T-cell (primary cell): ENCODE measurements around the gene TEKT2. TPM values are rescaled to one million over a fixed set of nuclear protein-coding genes. Genes with fewer than 3 reads are reported as not detected.

Experiments
- ATAC-seq, 4 experiments: fragments of 200-7000 bp in 3 of 4; fragments of 150-1000 bp in 1 of 4; cut with Tn5 transposase; replicated peaks in 1 of 4; 1 replicate in 3 of 4; 2 replicates in 1 of 4; pipeline ENCODE4 v1.10.0; 2021; ENCODE audit warnings: moderate library complexity in 3 of 4, mild to moderate bottlenecking in 2 of 4, moderate number of reproducible peaks in 1 of 4
- CTCF ChIA-PET, 2 donors: fragments of 300-600 bp; sonication (Branson Sonifier 250); formaldehyde crosslinking; loops; one replicate each; lab custom pipeline; 2022; ENCODE audit warnings: antibody characterized with exemption in 2 of 2; lab: Charles Lee
- POLR2A ChIA-PET, 2 donors: fragments of 300-600 bp; sonication (Branson Sonifier 250); formaldehyde crosslinking; loops; one replicate each; lab custom pipeline; 2022; ENCODE audit warnings: antibody characterized with exemption in 2 of 2; lab: Charles Lee
- DNase-seq, 35 experiments: peaks; one replicate each; pipeline versions ENCODE4 v3.0.0 to v3.0.0-alpha.2; 2013 to 2023
- H3K27ac ChIP-seq: one replicate; pipeline ENCODE4 v1.5.1; 2013; ENCODE audit warnings: low read length
- H3K27me3 ChIP-seq, 2 experiments: replicated peaks in 1 of 2; 1 replicate in 1 of 2; 2 replicates in 1 of 2; pipeline versions ENCODE4 v1.6.1 to v1.7.0; 2013; ENCODE audit warnings: low read length in 1 of 2, mixed read lengths in 1 of 2; ENCODE audit not compliant: control insufficient read depth in 2 of 2, insufficient read depth in 2 of 2; ENCODE audit errors: extremely low read depth in 1 of 2
- H3K36me3 ChIP-seq, 2 donors: 1 replicate in 1 of 2; 2 replicates in 1 of 2; pipeline versions ENCODE4 v1.6.1 to v1.7.0; 2013; ENCODE audit warnings: low read length in 1 of 2; ENCODE audit not compliant: control insufficient read depth in 2 of 2, insufficient read depth in 1 of 2; ENCODE audit errors: extremely low read depth in 1 of 2
- H3K4me1 ChIP-seq, 2 experiments: 1 replicate in 1 of 2; 2 replicates in 1 of 2; pipeline versions ENCODE4 v1.6.1 to v1.7.0; 2013; ENCODE audit warnings: low read length in 2 of 2, mixed read lengths in 1 of 2; ENCODE audit not compliant: insufficient read depth in 2 of 2, control insufficient read depth in 1 of 2; ENCODE audit errors: extremely low read depth in 1 of 2
- H3K4me3 ChIP-seq, 2 donors: 1 replicate in 1 of 2; 2 replicates in 1 of 2; pipeline versions ENCODE4 v1.5.1 to v1.7.0; 2013; ENCODE audit warnings: mild to moderate bottlenecking in 2 of 2, low read length in 1 of 2, moderate library complexity in 1 of 2; ENCODE audit not compliant: control insufficient read depth in 1 of 2; ENCODE audit errors: extremely low read depth in 1 of 2
- H3K9me3 ChIP-seq: 2 replicates; pipeline ENCODE4 v1.7.0; 2013
- H3K27ac Mint-ChIP-seq, 2 donors: one replicate each; pipeline ENCODE4 v1.8.0; 2020 to 2021; ENCODE audit warnings: mild to moderate bottlenecking in 2 of 2, mixed read lengths in 2 of 2
- H3K27me3 Mint-ChIP-seq, 2 donors: one replicate each; pipeline ENCODE4 v1.8.0; 2021 to 2022; ENCODE audit warnings: mixed read lengths in 2 of 2
- H3K36me3 Mint-ChIP-seq: one replicate; pipeline ENCODE4 v1.8.0; 2021; ENCODE audit warnings: mixed read lengths
- H3K4me1 Mint-ChIP-seq, 3 donors: one replicate each; pipeline ENCODE4 v1.8.0; 2020 to 2022; ENCODE audit warnings: mixed read lengths in 3 of 3, mild to moderate bottlenecking in 1 of 3
- H3K4me3 Mint-ChIP-seq, 3 donors: one replicate each; pipeline ENCODE4 v1.8.0; 2020 to 2022; ENCODE audit warnings: mild to moderate bottlenecking in 3 of 3, mixed read lengths in 3 of 3, moderate library complexity in 3 of 3
- H3K9me3 Mint-ChIP-seq, 3 donors: one replicate each; pipeline ENCODE4 v1.8.0; 2020 to 2022; ENCODE audit warnings: mixed read lengths in 3 of 3
- WGBS: methylation state at CpG from one replicate; pipeline ENCODE4 v1.1.5; 2013; ENCODE audit warnings: missing lambda C conversion rate; ENCODE audit not compliant: insufficient coverage; 5-methylcytosine and 5-hydroxymethylcytosine counted together
- total RNA-seq, 35 experiments: library from RNA in 6 of 35; stranded (reverse) in 6 of 35; fragments of 120-200 nt in 1 of 35; gene quantifications; one replicate each; pipeline versions ENCODE4 v1.2.1 to v1.2.4 and lab custom pipeline; 2013 to 2026

Gene TEKT2
- total RNA-seq, 5 donors from 2014 or later (not counting 1 experiment from before 2014, with no cell fraction given), result 0.18 TPM; not detected in 4

DNA sequence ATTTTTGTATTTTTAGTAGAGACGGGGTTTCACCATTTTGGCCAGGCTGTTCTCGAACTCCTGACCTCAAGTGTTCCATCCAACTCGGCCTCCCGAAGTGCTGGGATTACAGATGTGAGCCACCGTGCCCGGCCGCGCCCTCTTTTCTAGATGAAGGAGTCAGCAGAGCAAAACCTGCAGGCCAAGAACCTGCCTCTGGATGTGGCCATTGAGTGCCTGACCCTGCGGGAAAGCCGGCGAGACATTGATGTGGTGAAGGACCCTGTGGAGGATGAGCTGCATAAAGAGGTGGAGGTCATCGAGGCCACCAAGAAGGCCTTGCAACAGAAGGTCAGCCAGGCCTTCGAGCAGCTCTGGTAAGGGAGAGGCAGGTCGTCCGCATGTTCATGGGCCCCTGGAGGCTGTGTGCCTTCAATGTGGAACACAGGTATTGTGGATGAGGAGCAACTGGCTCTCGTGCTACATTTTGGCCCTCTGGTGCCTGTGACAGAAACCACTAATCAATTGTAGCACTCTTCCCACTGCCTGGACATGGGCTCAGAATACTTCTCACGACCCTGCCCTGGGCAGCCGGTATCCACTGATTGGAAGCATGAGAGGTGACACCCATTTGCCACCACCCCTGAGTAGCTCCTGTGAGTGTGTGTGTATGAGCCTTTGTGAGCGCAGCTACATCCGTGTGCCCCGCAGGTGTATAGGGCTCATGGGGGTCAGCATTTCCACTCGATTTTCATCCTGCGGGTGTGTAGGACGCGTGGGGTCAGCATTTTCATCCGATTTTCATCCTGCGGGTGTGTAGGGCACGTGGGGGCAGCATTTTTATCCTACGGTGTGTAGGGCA, 2.0 kb downstream of the TEKT2 start:
- H3K4me1 Mint-ChIP-seq, result peaks cover 17 to 21% (median 21%) of the 10 kb centered on the region in 3 donors
- H3K36me3 Mint-ChIP-seq, result no peaks in the 10 kb centered on the region
- Histone ChIP-seq H3K27me3 (peaks cover 0 to 56% of the 10 kb centered on the region in 2 experiments), H3K9me3 (no peaks in the 10 kb centered on the region), H3K4me1 (peaks cover 8 to 32% of the 10 kb centered on the region in 2 experiments), H3K36me3 (no peaks in the 10 kb centered on the region), H3K27ac (no peak overlapping the region), H3K4me3 (no peak overlapping the region)
- ATAC-seq (no peak), DNase-seq (no peak)
- 88% methylated on average over 19 of the region's 29 CpGs for WGBS
- no peak overlapping the region for H3K27ac Mint-ChIP-seq
- ChIA-PET POLR2A (no interaction called here), CTCF (interaction anchor here in 1 of 2 donors (0.5 kb wide), 1 partner anchor 61 kb away, joined by 12 read pairs; no protein-coding TSS in a partner anchor)
- H3K9me3 Mint-ChIP-seq, result no peaks in the 10 kb centered on the region
- H3K4me3 Mint-ChIP-seq, result no peak overlapping the region
- peaks cover 23 to 43% of the 10 kb centered on the region in 2 donors for H3K27me3 Mint-ChIP-seq

GRCh38 chr1:36086529-36087232, 2.8 kb downstream of the TEKT2 start:
- DNase-seq, result no peak
- POLR2A ChIA-PET, result no interaction called here
- no peak overlapping the region for H3K27ac Mint-ChIP-seq

DNA sequence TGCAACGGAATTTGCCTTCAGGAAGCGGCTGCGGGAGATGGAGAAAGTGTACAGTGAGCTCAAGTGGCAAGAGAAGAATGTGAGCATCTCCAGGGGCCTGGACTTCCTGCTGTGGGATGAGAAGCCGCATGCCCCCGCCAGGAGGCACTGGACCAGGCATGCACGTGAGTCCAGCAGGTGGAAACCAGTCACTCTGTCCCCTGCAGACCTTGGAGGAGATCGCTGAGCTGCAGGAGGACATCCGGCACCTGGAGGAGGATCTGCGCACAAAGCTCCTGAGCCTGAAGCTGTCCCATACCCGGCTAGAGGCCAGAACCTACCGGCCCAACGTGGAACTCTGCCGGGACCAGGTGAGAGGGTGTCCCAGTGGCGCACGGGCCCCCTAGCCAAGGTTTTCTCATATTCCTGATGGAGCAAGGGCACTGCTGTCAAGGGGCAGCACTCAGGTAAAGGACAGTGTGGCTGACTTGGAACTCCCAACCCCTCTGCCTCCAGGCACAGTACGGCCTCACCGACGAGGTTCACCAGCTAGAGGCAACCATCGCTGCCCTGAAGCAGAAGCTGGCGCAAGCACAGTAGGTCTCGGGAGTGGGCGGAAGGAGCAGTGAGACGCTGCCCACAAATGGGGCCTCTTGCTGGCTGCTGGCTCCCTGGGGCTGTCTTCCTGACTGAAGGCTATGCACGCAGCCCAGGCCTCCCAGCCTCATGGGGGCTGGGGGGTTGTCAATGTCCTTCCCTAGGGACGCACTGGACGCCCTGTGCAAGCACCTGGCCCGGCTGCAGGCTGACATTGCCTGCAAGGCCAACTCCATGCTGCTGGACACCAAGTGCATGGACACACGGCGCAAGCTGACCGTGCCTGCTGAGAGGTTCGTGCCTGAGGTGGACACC, 3.6 kb downstream of the TEKT2 start:
- Mint-ChIP-seq H3K27ac (no peak overlapping the region), H3K4me1 (peaks cover 22 to 31% (median 29%) of the 10 kb centered on the region in 3 donors), H3K36me3 (peaks cover 5% of the 10 kb centered on the region), H3K4me3 (peak overlapping the region; percentile 48 to 86 (median 79)), H3K27me3 (peaks cover 15 to 32% of the 10 kb centered on the region in 2 donors), H3K9me3 (no peaks in the 10 kb centered on the region)
- ChIA-PET CTCF (interaction anchor here in 1 of 2 donors (0.7 kb wide), 1 partner anchor 53 kb away, joined by 5 read pairs; no protein-coding TSS in a partner anchor), POLR2A (no interaction called here)
- Histone ChIP-seq H3K27ac (no peak overlapping the region), H3K36me3 (peaks cover 3 to 15% of the 10 kb centered on the region in 2 donors), H3K27me3 (peaks cover 0 to 51% of the 10 kb centered on the region in 2 experiments), H3K4me1 (peaks cover 8 to 42% of the 10 kb centered on the region in 2 experiments), H3K9me3 (no peaks in the 10 kb centered on the region), H3K4me3 (no peak overlapping the region)
- DNase-seq (no peak), ATAC-seq (no peak)
- WGBS, result 91% methylated on average over 31 of the region's 31 CpGs

More at GRCh38 chr1:36086529-36087232, 2.8 kb downstream of the TEKT2 start:
- Histone ChIP-seq H3K9me3 (no peaks in the 10 kb centered on the region), H3K36me3 (peaks cover 3 to 7% of the 10 kb centered on the region in 2 donors), H3K4me3 (no peak overlapping the region), H3K27ac (no peak overlapping the region), H3K27me3 (peaks cover 0 to 56% of the 10 kb centered on the region in 2 experiments), H3K4me1 (peaks cover 8 to 39% of the 10 kb centered on the region in 2 experiments)
- CTCF ChIA-PET, result interaction anchor here in 1 of 2 donors (0.6 kb wide), 1 partner anchor 12 kb away, joined by 3 read pairs; no protein-coding TSS in a partner anchor
- Mint-ChIP-seq H3K27me3 (peaks cover 23 to 39% of the 10 kb centered on the region in 2 donors), H3K9me3 (no peaks in the 10 kb centered on the region), H3K4me1 (peaks cover 22 to 28% (median 23%) of the 10 kb centered on the region in 3 donors), H3K4me3 (peak overlapping the region; percentile 48 to 63 (median 61)), H3K36me3 (no peaks in the 10 kb centered on the region)
- no peak for ATAC-seq
- 94% methylated on average over 6 of the region's 12 CpGs for WGBS

DNA sequence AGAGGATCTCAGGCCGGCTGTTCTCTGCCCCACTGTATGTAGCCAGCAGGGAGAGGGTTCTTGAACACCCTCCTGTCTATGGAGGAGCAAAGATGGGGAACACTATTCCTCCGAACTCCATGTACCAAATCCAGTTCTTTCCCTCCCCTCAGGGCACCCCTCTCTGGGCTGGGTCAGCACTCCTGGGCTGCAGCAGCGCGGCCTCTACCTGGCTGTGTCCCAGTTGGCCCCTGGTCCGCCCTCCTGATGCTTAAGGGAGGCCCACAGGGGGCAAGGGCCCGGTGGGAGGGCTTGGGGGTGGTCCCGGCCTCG, 4.3 kb downstream of the TEKT2 start:
- H3K27me3 Mint-ChIP-seq, result peaks cover 12 to 29% of the 10 kb centered on the region in 2 donors
- H3K4me1 Mint-ChIP-seq, result peaks cover 22 to 32% (median 30%) of the 10 kb centered on the region in 3 donors
- peaks cover 12% of the 10 kb centered on the region for H3K36me3 Mint-ChIP-seq
- ChIA-PET POLR2A (no interaction called here), CTCF (interaction anchor here in 1 of 2 donors (0.7 kb wide), 1 partner anchor 52 kb away, joined by 5 read pairs; no protein-coding TSS in a partner anchor)
- H3K9me3 Mint-ChIP-seq, result no peaks in the 10 kb centered on the region
- H3K4me3 Mint-ChIP-seq, result peak overlapping the region; percentile 79 to 87 (median 86)
- WGBS, result 10% methylated on average over 4 of the region's 8 CpGs
- Histone ChIP-seq H3K4me1 (peaks cover 8 to 42% of the 10 kb centered on the region in 2 experiments), H3K27me3 (peaks cover 0 to 48% of the 10 kb centered on the region in 2 experiments), H3K27ac (peak overlapping the region; percentile 60), H3K9me3 (no peaks in the 10 kb centered on the region), H3K36me3 (peaks cover 3 to 22% of the 10 kb centered on the region in 2 donors), H3K4me3 (peak overlapping the region; percentile 58 to 86)
- ATAC-seq (peak in 1 of 4 experiments; percentile 43), DNase-seq (no peak)
- H3K27ac Mint-ChIP-seq, result peak overlapping the region in 1 of 2 donors; percentile 72

DNA sequence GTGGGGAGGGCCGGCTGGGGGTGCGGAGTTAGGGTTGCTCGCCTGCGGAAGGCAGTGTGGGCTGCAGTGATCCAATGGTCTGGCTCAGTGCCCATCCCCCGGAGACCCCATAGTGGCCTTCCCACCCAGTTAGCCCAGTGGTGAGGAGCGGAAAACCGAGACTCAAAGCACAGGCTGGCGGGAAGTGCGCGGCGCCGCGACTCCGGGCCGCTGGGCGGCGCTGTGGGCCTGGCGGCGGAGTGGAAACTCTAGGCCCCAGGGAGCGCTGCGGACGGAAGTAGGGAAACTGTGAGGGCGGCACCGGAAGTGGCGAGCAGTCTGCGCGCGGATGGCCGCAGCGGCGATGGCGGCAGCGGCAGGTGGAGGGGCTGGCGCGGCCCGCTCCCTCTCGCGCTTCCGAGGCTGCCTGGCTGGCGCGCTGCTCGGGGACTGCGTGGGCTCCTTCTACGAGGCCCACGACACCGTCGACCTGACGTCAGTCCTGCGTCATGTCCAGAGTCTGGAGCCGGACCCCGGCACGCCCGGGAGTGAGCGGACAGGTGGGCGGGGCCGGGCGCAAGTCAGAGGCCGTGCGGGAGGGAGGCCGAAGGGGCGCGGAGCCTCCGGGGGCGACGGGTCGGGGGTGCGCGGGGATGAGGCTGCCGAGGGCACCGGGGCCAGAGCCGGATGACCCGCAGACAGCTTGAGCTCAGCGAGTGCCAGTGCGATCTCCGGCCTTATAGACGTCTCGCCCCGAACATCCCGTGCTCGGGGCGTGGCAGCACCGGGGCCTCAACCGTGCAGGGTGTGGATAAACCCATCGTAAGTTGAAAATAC, 4.9 kb downstream of the TEKT2 start, which contains the start of gene ADPRS:
Gene ADPRS (plus strand): TSS at position 316 of the 816 bp plus-strand sequence. CDS start 13 bp downstream, at position 329.
- peaks cover 12 to 24% of the 10 kb centered on the region in 2 donors for H3K27me3 Mint-ChIP-seq
- H3K4me1 Mint-ChIP-seq, result peaks cover 22 to 32% (median 30%) of the 10 kb centered on the region in 3 donors
- peak within 1 kb of the TSS; percentile 79 to 87 (median 86) for H3K4me3 Mint-ChIP-seq
- Histone ChIP-seq H3K27ac (peak within 1 kb of the TSS; percentile 60), H3K36me3 (peaks cover 3 to 28% of the 10 kb centered on the region in 2 donors), H3K4me1 (peaks cover 8 to 45% of the 10 kb centered on the region in 2 experiments), H3K4me3 (peak within 1 kb of the TSS; percentile 70 to 86), H3K27me3 (peaks cover 0 to 42% of the 10 kb centered on the region in 2 experiments), H3K9me3 (no peaks in the 10 kb centered on the region)
- peak; percentile 87 to 93 (median 90) for ATAC-seq
- ChIA-PET POLR2A (interaction anchor here in 1 of 2 donors (0.6 kb wide), 1 partner anchor 61 kb away, joined by 4 read pairs; no protein-coding TSS in a partner anchor), CTCF (interaction anchor here in 1 of 2 donors (0.7 kb wide), 1 partner anchor 136 kb away, joined by 3 read pairs; the partner anchor contains the start of gene THRAP3)
- DNase-seq, result peak; percentile 80 to 95 (median 88)
- peaks cover 14% of the 10 kb centered on the region for H3K36me3 Mint-ChIP-seq
- no peaks in the 10 kb centered on the region for H3K9me3 Mint-ChIP-seq
- under 1% methylated on average over 82 of the region's 84 CpGs for WGBS
- peak within 1 kb of the TSS; percentile 80 to 84 for H3K27ac Mint-ChIP-seq
